ENCODE measurements around the gene FAM114A1.
"Not testable (repeated sequence)": the region's sequence is repeated elsewhere in the genome, so short reads cannot be mapped to it uniquely, and the experiment has no call there.

The FAM114A1 gene

DNA sequence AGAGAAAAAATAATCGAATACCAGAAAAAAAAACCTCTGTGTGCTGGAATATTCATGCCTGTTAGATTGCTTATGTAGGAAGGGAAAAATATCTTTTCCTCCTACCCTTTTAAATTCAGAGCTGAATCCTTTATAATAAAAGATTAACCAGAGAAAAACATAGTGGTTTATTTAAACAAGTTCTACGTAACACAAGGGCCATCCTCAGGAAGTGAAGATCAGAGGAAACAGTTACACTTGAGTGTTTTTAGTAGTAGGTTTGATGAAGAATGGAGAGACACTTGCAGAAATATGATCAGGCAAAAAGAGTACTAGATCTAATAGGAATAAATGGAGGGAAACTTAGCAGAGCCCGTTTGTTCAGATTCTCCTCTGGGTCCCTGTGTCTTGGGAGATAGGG, 98.3 kb downstream of the FAM114A1 start:
- DNase-seq (ENCODE audit: low read depth, low spot score), result no peak

DNA sequence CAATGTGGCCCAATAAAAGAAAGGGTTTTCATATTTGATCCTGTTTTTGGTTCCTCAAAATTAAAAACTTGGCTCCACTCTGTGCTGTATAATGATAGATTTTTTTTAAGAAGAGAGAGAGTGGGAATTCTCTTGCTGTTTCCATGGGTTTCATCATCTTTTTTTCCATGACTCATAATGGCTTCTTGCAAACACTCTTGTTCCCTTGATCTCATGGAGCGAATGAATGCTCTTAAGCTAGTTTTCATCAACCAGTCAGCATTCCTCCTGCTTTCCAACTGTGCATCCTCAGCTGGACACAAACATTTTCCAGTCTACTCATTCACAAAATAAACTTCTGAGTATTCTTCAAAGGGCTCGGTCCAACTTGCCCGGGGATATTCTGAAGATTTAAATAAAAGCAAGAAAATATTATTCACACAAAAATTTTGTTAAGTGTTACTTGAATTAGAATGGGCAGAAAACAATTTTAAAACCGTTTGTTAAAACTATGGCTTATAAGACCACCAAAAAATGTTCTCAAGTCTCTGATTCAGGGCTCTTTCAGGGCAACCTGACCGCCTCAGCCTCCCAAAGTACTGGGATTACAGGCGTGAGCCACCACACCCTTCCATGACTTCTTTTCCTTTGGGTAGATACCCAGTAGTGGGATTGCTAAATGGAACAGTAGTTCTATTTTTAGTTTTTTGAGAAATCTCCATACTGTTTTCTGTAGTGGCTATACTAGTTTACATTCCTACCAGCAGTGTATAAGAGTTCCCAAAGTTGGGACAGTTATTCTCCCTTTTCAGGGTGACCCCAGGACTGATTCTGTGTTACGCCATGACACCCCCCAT, 99.9 kb downstream of the FAM114A1 start:
- DNase-seq (ENCODE audit: low read depth, low spot score), result peak; percentile 81

DNA sequence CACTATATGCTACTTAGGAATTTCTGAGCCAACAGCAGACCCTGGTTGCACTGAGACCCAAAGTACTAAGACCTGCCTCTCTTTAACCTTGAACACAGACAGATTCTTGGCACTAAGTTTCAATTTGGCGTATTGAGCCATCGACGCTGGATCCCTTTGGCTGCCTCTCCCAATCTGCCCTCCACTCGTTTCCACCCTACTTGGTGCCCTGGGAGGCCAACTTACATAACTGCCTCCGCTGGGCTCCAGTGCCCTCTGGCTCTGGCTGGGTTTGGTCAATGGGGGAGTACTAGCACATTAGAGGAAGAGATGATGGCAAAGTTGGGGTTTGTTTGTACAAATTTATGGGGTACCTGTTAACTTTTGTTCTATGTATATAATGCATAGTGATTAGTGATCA, 101.1 kb downstream of the FAM114A1 start:
- no peak for DNase-seq (ENCODE audit: low read depth, low spot score)

DNA sequence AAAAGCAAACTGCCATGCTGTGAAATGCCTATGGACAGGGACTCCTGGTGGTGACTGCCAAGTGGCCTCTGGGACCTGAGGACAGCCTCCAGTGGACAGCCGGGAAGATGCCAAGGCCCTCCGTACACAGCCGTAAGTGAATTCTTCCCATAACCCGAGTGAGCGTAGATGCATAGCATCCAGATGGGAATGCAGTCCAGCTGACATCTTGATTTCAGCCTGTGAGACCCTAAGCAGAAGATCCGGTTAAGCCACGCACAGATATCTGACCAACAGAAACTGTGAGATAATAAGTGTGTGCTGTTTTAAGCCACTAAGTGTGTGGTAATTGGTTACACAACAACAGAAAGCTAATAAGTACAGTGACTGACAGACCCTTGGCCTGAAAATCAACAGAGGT, 108.7 kb downstream of the FAM114A1 start:
- no peak for DNase-seq (ENCODE audit: low read depth, low spot score)

DNA sequence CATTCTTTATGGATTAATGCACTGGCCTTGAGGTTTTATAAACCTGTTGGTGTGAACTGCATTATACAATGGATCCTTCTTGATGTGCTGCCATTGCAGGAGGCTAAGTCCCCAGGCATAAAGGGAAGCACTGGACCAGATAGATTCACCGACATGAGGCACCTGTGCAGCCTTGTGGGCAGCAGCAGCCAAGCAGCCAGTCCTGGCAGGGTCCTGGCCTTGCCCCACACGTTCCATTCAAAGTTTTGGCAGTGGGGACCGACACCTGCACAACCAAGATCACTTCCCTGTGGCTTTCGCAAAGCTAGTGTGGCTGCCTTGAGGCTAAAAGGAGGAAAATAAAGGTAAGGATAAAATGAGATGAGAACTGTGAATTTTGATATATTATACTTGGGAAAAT, 111.5 kb downstream of the FAM114A1 start:
- no peak for DNase-seq (ENCODE audit: low read depth, low spot score)

DNA sequence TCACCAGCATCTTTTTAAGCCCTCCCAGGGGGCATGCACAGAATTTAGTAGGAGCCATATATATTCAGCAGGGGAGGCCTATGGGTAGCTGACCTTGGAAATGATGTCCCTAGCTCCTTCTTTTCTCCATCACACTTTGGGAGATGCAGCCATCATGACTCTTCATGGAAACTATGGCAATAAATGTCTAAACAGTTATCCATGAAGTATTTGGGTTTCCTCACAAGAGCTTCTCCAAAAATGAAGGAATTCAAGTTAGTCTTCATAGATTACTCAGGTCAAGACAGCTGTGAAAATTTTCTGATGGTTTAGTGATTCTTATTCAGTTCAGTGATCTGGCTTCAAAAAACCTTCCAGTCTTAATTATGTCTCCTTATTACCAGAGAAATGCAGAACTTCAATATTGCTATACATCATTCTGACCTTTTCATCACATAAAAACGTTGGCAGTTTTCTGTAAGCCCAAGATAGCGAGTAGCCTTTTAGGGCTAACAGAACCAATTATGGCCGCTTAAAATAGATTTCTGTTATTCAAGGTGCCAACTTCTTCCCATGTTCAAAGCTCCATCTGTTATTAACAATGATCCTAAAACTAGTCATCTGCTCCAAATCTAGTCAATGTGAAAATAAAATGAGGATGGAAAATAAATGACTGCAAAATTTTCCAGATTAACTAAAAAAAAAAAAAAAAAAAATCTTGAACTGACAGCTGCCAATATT, 112.1 kb downstream of the FAM114A1 start:
- no peak for DNase-seq (ENCODE audit: low read depth, low spot score)

DNA sequence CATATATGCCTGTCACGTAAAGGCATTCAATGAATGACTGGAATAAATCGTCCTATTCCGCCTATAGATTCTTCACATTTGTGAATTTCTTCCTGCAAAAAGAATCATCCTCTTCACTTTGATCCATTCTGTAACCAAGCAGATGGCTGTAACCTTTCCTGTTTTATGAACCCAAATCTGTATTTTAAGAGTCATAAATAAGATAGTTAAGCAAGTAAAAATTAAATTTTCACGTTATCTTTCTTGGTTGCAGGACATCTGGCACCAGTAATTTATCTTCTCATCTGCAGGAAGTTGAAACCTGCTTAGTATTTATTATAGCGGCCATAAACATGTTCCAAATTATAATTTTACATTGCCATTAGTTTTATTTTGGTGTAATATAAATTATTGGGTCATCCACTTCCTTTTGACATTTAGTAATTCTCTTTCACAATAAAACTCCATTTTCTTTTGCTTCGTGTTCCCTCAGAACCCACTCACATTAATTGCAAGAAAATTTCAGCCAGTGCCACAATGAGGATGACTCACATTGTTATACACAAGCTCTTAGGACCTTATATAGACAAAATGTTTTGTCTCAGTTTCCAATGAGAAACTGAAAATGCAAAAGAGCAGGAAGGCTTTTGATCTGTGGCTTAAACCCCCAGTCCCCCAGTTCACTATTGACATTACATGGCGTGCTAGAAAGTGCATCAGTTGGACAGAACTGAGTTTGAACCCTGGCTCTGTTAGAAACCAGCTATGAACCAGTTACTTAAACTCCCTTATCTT, 113.5 kb downstream of the FAM114A1 start:
- DNase-seq (ENCODE audit: low read depth, low spot score), result peak; percentile 71

DNA sequence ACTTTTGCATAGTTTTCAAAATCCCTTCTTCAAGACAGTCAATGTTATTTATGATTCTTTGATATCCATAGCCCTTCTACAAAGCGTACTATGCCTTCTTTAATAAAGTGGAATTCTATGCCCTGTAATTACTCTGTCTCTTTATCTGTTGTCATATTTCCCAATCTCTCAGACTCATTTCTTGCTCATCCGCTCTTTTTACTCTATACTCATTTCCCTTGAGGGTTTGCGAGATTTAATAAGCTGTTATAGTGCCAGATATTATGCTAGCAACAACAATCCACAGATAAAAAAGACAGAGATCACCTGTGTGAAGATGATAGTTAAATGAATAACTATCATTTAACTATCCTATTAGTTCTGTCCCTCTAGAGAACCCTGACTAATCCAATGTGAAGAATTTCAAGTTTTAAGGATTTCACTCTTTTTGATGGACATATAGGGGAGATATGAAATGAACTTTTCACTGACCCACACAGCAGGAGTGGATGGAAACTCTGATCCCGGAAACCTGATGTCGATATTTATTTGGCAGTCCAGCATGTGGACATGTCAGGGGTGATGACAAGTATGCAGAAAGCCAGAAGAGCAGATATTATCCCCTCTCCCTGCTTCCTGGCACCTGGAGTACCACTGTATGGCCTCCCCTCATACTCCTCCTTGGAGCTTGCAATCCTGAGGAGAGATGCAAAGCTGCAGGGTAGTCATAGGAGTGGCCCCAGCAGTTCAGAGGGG, 114.9 kb downstream of the FAM114A1 start:
- DNase-seq (ENCODE audit: low read depth, low spot score), result no peak

DNA sequence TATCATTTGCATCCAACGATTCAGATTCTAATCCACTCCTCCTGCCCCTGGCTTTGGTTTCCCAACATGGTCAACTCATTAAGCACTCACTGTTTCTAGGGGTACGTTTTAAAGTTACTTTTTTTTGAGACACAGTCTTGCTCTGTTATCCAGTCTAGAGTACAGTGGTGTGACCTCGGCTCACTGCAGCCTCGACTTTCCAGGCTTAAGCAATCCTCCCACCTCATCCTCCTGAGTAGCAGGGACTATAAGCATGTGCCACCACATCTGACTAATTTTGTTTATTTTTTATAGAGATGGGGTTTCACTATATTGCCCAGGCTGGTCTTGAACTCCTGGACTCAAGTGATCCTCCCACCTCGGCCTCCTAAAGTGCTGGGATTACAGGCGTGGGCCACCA, 115.7 kb downstream of the FAM114A1 start:
- DNase-seq (ENCODE audit: low read depth, low spot score), result no peak

DNA sequence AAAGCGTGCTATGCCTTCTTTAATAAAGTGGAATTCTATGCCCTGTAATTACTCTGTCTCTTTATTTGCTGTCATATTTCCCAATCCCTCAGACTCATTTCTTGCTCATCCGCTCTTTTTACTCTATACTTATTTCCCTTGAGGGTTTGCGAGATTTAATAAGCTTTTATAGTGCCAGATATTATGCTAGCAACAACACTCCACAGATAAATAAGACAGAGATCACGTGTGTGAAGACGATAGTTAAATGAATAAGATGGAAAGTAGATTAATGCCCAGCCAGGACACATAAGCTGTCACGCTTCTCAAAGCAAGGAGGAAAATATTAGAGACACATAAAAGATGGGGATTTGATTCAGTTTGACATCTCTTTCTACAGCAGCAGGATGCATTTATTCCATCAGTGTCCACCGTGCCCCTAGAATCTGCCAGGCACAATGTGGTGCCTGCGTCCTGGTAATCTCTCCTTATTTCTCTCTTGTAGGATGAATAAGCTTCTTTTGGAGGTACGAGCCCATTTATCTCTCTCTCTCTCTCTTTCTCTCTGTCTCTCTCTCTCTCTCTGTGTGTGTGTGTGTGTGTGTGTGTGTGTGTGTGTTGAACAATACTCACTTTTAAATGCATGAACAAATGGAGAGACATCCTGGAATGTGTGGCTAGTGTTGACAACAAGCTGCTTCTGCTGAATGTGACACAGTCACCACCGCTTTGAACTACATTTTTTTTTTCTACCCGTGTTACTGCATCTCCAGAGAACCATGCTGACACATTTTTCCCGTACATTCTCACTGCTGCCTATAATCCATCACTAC, 116.4 kb downstream of the FAM114A1 start:
- peak; percentile 66 for DNase-seq (ENCODE audit: low read depth, low spot score)

DNA sequence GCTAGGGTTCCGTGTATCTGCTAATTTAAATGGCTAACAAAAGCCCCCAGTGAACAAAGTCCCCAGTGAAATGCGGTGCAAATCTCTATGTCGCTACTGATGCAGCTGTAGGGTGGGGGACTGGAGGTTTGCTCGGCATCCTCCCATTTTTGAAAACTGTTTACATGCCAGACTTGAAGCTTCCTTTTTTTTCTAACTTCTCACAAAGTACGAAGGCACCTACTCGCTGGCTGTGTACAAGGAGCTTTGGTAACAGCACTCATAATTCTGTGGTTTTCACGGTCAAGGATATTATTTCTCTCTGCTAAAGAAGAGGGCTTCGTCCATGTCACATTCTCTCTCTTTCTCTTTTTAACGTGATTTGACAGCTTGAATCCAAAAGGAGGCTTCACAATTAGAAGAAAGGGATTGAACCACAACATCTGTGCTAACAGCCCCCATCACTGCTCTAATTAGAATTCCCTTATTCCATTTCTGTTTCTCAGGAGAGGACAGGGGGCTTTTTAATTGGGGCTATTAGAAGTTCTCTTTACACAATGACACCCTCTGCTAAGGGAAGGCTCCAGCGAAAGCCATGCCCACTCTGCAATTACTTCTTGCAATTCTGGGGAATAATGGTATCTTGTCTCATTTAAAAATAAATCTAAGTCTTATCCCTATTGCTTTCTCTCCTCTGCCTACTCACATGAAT, 117.9 kb downstream of the FAM114A1 start:
- DNase-seq (ENCODE audit: low read depth, low spot score), result no peak

DNA sequence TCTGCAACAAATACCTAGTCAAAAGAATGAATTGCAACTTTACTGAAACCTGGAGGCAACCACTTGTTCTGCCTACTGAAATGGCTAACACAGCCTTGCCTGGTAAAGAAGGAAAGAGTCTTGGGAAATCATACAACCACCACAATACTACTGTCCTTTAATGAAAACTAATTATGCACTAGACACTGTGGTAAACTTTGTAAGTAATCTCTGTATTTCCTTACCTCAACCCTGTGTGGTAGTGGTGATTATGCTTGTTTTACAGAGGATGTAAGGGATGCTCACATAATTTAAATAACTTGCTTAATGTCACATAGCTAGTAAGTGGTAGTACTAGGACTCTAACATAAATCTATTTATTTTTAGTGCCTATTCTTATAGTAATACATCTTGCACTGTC, 119.9 kb downstream of the FAM114A1 start:
- DNase-seq (ENCODE audit: low read depth, low spot score), result no peak

DNA sequence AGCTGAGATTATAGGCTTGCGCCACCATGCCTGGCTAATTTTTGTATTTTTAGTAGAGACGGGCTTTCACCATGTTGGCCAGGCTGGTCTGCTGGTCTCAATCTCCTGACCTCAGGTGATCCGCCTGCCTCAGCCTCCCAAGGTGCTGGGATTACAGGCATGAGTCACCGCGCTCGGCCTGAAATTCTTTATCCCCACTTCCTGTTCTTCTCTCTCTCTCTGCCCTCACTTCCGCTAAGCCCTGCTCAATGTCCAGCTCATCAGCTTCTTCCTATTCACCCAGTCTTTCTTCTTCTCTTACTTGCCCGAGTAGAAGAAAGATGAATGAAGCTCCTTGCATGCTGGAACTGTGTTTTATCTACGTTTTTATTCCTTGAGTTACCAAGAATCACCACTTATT, 120.7 kb downstream of the FAM114A1 start:
- not testable (repeated sequence) for DNase-seq (ENCODE audit: low read depth, low spot score)

DNA sequence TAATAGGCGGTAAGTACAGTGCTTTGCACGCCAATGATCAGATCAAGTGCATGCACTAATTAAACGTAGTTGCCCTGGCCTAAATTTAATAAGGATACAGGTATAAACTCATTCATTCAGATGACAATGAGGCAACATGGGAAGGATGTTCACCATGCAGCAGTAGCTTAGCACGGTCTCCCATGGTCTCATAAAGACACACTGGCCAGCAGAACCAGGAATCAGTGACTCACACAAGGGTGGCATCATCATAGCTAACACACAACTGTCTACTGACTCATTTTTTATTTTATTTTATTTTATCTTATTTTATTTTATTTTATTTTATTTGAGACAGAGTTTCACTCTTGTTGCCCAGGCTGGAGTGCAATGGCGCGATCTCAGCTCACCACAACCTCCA, 121.9 kb downstream of the FAM114A1 start:
- DNase-seq (ENCODE audit: low read depth, low spot score), result no peak

DNA sequence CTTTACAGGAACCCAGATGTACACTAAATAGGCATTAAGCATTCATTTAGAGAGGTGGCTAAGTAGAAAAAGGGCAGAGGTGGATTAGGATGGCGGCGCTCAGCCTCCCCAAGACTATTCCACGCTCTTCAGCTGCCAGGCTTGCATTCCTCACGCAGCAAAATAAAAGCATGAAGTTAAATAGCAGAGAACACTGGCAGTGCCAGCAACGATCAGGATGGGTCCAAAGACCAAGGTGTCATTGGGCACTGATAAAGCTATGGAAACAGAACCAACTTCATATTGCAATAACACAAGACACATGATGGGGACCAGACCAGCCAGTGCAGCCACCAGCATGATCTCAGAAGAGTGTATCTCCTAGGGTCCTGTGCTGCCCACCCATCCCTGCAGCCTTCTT, 122.6 kb downstream of the FAM114A1 start:
- DNase-seq (ENCODE audit: low read depth, low spot score), result no peak

DNA sequence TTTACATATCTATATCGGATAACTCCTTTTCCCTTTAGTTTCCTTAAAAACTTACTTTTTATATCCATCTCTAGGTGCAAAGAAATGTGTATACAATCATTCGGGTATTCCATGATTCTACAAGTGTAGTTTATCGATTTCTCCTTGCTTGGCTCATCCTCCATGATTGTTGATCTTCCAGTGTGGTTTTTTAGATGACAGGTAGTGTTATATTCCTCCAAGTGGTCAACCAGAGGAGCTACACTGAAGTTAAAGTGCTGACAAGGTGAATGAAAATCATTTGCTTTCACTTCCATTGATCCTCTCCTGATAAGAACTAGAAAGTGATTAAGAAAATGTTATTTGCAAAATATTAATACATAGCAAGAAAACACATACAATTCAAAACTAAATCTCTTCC, 126.1 kb downstream of the FAM114A1 start:
- no peak for DNase-seq (ENCODE audit: low read depth, low spot score)

DNA sequence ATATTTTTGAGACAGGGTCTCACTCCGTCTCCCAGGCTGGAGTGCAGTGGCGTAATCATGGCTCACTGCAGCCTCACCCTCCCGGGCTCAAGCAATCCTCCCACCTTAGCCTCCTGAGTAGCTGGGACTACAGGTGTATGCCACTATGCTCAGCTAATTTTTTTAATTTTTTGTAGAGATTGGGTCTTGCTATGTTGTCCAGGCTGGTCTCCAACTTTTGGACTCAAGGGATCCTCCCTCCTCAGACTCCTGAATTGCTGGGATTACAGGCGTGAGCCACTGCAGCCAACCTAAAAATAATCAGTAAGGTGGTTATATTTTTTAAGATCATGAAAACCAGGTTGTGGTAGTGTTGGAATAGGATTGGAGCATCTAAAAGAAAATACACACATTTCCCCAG, 126.5 kb downstream of the FAM114A1 start:
- no peak for DNase-seq (ENCODE audit: low read depth, low spot score)
